SW480 (cell line): ENCODE data around the gene TAS2R16.
A peak's percentile ranks its signal among the peaks of the same experiment; 100 is the strongest.

Experiments used
- DNase-seq: peaks from one replicate; pipeline ENCODE4 v3.0.0-alpha.2; 2016; ENCODE audit warnings: low spot score

Gene TAS2R16

GRCh38 chr7:122995600-122995999, at the start of gene TAS2R16:
Gene TAS2R16, minus strand, starts transcription at chr7:122995700. Its CDS starts 66 bp downstream, at chr7:122995634.
- no peak for DNase-seq

GRCh38 chr7:123043642-123044041, 48.1 kb upstream of the TAS2R16 start:
- DNase-seq, result no peak

- DNase-seq, result no peak
Observed at GRCh38 chr7:123041101-123041500, 45.6 kb upstream of the TAS2R16 start.

- DNase-seq, result no peak
Observed at GRCh38 chr7:123039269-123039668, 43.8 kb upstream of the TAS2R16 start.

- DNase-seq, result no peak
Observed at GRCh38 chr7:123034106-123034505, 38.6 kb upstream of the TAS2R16 start.

- no peak for DNase-seq
Observed at GRCh38 chr7:123030631-123031030, 35.1 kb upstream of the TAS2R16 start.

- DNase-seq, result no peak
Observed at GRCh38 chr7:123028339-123028738, 32.8 kb upstream of the TAS2R16 start.

GRCh38 chr7:123026251-123026650, 30.8 kb upstream of the TAS2R16 start:
- DNase-seq, result no peak

GRCh38 chr7:123024989-123025758, 29.7 kb upstream of the TAS2R16 start:
- no peak for DNase-seq

GRCh38 chr7:123023126-123023525, 27.6 kb upstream of the TAS2R16 start:
- no peak for DNase-seq

GRCh38 chr7:123022576-123022975, 27.1 kb upstream of the TAS2R16 start:
- no peak for DNase-seq

- no peak for DNase-seq
Observed at GRCh38 chr7:123012435-123012834, 16.9 kb upstream of the TAS2R16 start.

GRCh38 chr7:123011766-123012369, 16.4 kb upstream of the TAS2R16 start:
- no peak for DNase-seq

- DNase-seq, result no peak
Observed at GRCh38 chr7:123004931-123005330, 9.4 kb upstream of the TAS2R16 start.

- DNase-seq, result no peak
Observed at GRCh38 chr7:123003539-123004126, 8.1 kb upstream of the TAS2R16 start.

GRCh38 chr7:122989577-122989976, 5.9 kb downstream of the TAS2R16 start:
- no peak for DNase-seq

- DNase-seq, result no peak
Observed at GRCh38 chr7:122989041-122989440, 6.5 kb downstream of the TAS2R16 start.

GRCh38 chr7:122988333-122988732, 7.2 kb downstream of the TAS2R16 start:
- no peak for DNase-seq

GRCh38 chr7:122987463-122987862, 8.0 kb downstream of the TAS2R16 start:
- no peak for DNase-seq

- no peak for DNase-seq
Observed at GRCh38 chr7:122984021-122984420, 11.5 kb downstream of the TAS2R16 start.

- no peak for DNase-seq
Observed at GRCh38 chr7:122983261-122983660, 12.2 kb downstream of the TAS2R16 start.

- peak; percentile 94 for DNase-seq
Observed at GRCh38 chr7:122975341-122975740, 20.2 kb downstream of the TAS2R16 start.

GRCh38 chr7:122974229-122974628, 21.3 kb downstream of the TAS2R16 start:
- DNase-seq, result no peak
